ENCODE measurements around the gene RAB11FIP4.

RAB11FIP4 gene

DNA sequence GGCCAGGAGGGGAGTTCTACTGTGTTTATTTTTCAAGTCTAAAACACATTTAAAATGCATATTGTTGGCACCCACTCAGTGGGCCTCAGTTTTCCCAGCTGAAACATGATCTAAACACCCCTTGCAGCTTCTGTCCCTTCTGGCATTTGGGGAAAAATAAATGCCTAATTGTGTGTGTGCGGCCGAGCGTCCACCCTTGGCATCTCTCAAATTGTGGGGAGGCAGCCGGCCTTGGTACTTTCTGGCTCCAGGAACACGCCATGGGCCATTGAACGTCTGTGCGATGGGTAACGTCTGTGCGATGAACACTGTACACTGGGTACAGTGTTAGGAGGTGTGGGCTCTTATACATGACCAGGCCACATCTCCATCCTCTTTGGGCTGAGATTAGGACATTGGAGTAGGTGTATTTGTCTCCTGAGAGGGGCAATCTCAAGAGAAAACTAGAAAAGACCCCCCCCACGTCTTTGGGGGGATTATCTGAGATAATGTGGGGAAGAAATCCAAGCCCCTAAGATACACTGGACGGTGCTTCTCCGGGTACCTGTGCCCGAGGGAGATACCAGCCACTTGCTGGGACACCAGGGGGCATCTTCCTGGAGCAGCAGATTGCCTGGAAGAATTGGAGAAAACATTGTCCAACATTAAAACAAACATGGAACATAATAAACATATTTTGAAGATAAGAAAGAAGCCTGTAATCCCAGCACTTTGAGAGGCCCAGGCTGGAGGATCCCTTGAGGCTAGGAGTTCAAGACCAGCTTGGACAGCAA lies 54.9 kb downstream of the RAB11FIP4 start:
- H3K9me3 Mint-ChIP-seq, result no peaks in the 10 kb centered on the region
- H3K27ac Mint-ChIP-seq, result no peak overlapping the region
- H3K36me3 Mint-ChIP-seq (ENCODE audit: low read depth), result no peaks in the 10 kb centered on the region
- H3K4me3 Mint-ChIP-seq, result no peak overlapping the region
- no peak for DNase-seq
- peaks cover 3% of the 10 kb centered on the region for H3K4me1 Mint-ChIP-seq (ENCODE audit: low read depth)
- H3K27me3 Mint-ChIP-seq, result no peaks in the 10 kb centered on the region

DNA sequence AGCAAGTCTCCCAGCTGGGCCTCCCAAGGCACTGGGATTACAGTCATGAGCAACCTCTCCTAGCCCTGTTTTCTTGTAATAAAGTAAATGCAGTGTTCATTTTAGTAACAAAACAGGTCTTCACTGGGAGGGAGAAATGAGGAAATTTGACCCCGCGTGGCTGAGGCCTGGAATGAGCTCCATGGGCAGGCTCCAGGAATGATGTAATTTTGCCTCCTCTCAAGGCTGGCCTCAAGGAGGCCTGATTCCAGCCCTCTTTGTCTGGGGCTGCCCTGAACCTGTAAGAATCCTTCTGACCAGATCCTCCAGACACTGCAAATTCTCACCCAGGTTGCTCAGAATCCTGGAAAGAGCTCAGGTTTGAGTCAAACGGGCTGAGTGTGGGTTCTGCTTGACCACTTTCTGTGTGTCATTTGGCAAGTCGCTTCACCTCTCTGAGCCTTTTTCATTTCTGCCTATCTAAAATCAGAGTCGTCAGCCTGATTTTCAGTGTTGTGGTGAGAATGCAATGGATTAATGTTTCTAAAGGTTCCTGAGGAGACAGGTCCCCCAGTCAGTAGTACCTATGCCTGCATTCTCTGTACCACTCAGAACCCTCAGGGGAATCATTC lies 57.1 kb downstream of the RAB11FIP4 start:
- no peak overlapping the region for H3K4me3 Mint-ChIP-seq
- peaks cover 3% of the 10 kb centered on the region for H3K4me1 Mint-ChIP-seq (ENCODE audit: low read depth)

DNA sequence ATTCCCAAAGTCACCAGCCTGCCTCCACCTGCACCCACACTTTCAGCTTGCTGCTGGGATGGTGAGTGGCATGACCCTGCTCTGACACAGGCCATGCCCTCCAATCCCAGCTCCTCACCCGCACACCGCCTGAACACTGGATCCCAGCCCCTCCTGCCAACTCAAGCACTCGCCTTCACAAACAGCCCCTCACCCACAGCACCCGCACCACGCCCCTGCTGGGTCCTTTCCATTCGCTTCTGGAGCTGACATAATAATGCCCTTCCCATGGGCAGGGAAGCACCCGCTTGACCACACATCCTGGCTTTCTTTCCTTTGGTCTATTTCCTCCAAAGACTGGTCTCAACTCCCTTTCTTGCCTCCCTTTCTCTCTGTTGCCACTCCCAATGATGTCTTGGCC lies 57.6 kb downstream of the RAB11FIP4 start:
- H3K27me3 Mint-ChIP-seq, result no peaks in the 10 kb centered on the region
- no peaks in the 10 kb centered on the region for H3K9me3 Mint-ChIP-seq

More for the DNA sequence above, 57.1 kb downstream of the RAB11FIP4 start:
- DNase-seq, result no peak
- H3K9me3 Mint-ChIP-seq, result no peaks in the 10 kb centered on the region
- H3K27ac Mint-ChIP-seq, result no peak overlapping the region
- no peaks in the 10 kb centered on the region for H3K36me3 Mint-ChIP-seq (ENCODE audit: low read depth)
- no peaks in the 10 kb centered on the region for H3K27me3 Mint-ChIP-seq

DNA sequence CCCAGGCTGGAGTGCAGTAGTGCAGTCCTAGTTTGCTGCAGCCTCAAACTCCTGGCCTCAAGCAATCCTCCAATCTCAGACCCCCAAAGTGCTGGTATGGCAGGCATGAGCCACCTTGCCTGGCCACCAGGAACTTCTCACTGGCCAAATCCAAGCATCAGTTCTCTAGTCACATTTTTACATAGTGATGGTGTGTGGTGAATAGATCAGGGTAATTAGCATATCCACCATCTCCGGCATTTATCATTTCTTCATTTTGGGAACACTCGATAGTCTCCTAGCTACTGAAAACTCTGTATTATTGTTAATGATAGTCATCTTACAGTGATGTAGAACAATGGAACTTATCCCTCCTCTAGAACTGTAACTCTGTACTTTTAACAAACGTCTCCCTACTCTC lies 58.3 kb downstream of the RAB11FIP4 start:
- no peaks in the 10 kb centered on the region for H3K27me3 Mint-ChIP-seq
- H3K4me3 Mint-ChIP-seq, result no peak overlapping the region
- no peak for DNase-seq
- H3K4me1 Mint-ChIP-seq (ENCODE audit: low read depth), result no peaks in the 10 kb centered on the region
- no peaks in the 10 kb centered on the region for H3K9me3 Mint-ChIP-seq
- H3K36me3 Mint-ChIP-seq (ENCODE audit: low read depth), result no peaks in the 10 kb centered on the region
- no peak overlapping the region for H3K27ac Mint-ChIP-seq

More for the DNA sequence above, 57.6 kb downstream of the RAB11FIP4 start:
- H3K36me3 Mint-ChIP-seq (ENCODE audit: low read depth), result no peaks in the 10 kb centered on the region
- H3K4me3 Mint-ChIP-seq, result no peak overlapping the region
- no peak overlapping the region for H3K27ac Mint-ChIP-seq
- DNase-seq, result no peak
- no peaks in the 10 kb centered on the region for H3K4me1 Mint-ChIP-seq (ENCODE audit: low read depth)

DNA sequence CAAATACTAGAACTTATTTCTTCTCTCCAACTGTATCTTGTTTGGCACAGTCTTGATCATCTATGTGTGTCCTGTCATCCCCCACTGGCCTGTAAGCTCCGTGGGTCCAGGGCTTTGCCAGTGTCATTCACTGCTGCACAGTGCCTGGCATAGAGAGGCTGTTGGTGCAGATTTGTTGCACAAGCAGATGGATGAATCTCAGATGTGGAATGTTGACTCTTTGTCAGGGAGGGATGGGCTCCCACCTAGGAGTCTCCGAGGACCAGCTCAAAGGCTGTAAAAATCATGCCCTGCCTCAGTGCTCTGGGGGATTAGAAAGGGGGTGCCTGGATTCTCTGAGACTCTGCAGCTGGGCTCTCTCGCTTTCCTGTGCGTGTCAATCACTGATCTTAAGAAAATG lies 60.6 kb downstream of the RAB11FIP4 start:
- Mint-ChIP-seq H3K36me3 (ENCODE audit: low read depth) (no peaks in the 10 kb centered on the region), H3K27me3 (no peaks in the 10 kb centered on the region), H3K27ac (no peak overlapping the region), H3K9me3 (no peaks in the 10 kb centered on the region), H3K4me1 (ENCODE audit: low read depth) (no peaks in the 10 kb centered on the region), H3K4me3 (no peak overlapping the region)
- no peak for DNase-seq

DNA sequence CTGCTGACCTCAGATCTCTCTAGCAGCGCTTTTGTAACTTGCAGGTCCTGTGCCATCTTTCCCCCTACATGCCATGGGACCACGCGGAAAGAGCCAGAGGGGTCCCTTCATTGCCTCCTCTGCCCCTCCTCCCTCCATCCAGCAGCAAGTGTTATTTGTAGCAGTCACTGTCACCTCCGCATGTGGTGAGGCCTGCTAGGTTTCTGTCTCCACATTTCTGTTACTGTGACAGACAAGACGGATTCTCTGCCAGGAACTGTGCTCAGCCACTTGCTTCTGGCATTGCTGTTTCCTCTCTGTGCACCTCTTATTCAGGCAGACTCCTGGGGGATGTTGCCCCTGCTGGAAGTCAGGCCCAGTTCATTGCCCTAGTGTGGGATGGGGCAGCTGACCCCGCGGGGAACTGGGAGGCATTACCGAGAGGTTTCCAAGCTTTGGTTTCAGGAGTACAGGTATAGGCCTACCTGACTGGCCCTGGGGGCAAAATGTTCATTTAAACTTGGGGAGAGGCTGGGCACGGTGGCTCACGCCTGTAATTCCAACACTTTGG lies 61.2 kb downstream of the RAB11FIP4 start:
- H3K36me3 Mint-ChIP-seq (ENCODE audit: low read depth), result no peaks in the 10 kb centered on the region
- no peaks in the 10 kb centered on the region for H3K4me1 Mint-ChIP-seq (ENCODE audit: low read depth)
- H3K4me3 Mint-ChIP-seq, result no peak overlapping the region
- H3K27me3 Mint-ChIP-seq, result no peaks in the 10 kb centered on the region
- H3K27ac Mint-ChIP-seq, result no peak overlapping the region
- H3K9me3 Mint-ChIP-seq, result no peaks in the 10 kb centered on the region
- DNase-seq, result no peak

DNA sequence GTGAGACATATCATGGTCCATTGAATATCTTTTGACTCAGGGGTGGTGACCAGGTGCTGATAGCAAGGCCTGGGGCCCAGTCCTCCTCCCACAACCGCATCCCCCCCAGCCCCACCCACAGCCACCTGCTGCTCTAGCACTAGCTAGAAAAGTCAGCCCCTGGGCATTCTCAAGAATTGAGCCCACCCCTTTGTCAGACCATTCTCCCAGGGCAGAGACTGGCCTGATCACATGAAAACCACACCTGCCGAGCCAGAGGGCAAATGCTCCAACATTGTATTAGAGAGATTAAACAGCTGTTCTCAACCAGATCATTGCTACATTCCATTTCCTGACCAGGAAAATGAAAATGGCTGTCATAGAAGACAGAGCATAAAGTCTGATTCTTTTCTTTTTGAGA lies 62.4 kb downstream of the RAB11FIP4 start:
- Mint-ChIP-seq H3K4me1 (ENCODE audit: low read depth) (no peaks in the 10 kb centered on the region), H3K36me3 (ENCODE audit: low read depth) (no peaks in the 10 kb centered on the region), H3K27me3 (no peaks in the 10 kb centered on the region), H3K9me3 (no peaks in the 10 kb centered on the region), H3K27ac (no peak overlapping the region), H3K4me3 (no peak overlapping the region)
- no peak for DNase-seq

DNA sequence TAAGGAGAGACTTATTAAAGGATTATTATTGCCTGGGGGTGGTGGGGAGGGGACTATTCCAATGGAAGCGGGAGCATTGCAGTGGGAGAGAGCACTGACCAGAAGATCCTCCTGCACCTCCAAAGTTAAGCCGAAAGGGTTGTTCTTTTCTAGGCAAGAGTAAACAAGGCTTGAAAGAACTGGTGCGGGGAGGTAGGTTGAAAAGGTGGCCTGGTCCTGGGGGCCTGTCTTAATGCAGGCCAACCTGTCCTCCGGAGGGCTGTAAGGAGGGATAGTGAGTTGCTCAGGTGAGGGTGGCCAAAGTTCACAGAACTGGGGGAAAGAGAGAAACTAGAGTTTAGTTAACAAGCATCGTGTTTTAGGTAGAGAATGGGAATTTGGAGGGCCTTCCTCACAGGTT lies 65.3 kb downstream of the RAB11FIP4 start:
- H3K27ac Mint-ChIP-seq, result no peak overlapping the region
- no peaks in the 10 kb centered on the region for H3K4me1 Mint-ChIP-seq (ENCODE audit: low read depth)
- no peak for DNase-seq
- no peaks in the 10 kb centered on the region for H3K27me3 Mint-ChIP-seq
- H3K4me3 Mint-ChIP-seq, result no peak overlapping the region
- no peaks in the 10 kb centered on the region for H3K9me3 Mint-ChIP-seq
- no peaks in the 10 kb centered on the region for H3K36me3 Mint-ChIP-seq (ENCODE audit: low read depth)

DNA sequence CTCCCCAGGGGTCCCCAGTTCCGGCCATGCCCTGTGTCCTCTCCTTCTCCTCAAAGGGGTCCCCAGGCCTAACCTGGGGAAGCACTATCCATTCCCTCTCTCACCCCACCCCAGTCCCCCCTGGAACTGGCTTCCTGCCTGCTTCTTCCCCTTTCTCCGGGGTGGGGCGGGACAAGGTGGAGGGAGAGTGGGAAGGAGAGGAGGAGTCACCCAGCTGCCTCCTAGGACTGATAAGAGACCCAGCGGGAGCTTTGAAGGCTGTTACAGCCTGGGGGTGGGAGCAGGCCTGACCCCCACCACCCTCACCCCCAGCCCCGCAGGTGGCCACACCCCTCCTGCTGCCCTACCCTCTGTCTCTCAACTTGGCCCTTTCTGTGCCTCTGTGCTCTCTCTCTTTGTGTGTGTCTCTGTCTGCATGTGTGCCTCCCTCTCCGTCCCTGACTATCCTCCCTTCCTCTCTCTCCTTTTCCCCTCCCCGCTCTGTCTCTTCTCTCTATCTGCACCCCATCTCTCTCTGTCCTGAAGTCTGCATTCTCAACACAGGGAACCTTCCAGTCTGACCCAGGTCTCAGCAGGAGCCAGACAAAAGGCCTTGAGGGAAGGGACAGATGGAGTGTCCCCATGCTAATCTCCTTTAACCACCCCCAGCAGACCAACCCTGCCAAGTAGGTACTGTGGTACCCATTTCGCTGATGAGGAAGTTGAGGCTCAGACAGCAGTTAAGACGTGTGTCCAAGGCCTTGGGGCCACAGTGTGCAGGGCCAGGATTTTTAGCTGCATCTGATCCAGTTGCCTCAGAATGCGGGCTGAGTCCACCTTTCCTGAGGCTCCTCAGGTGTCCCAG lies 66.1 kb downstream of the RAB11FIP4 start:
- Mint-ChIP-seq H3K4me3 (no peak overlapping the region), H3K4me1 (ENCODE audit: low read depth) (no peaks in the 10 kb centered on the region), H3K27ac (no peak overlapping the region), H3K36me3 (ENCODE audit: low read depth) (no peaks in the 10 kb centered on the region), H3K27me3 (no peaks in the 10 kb centered on the region), H3K9me3 (no peaks in the 10 kb centered on the region)
- DNase-seq, result no peak

DNA sequence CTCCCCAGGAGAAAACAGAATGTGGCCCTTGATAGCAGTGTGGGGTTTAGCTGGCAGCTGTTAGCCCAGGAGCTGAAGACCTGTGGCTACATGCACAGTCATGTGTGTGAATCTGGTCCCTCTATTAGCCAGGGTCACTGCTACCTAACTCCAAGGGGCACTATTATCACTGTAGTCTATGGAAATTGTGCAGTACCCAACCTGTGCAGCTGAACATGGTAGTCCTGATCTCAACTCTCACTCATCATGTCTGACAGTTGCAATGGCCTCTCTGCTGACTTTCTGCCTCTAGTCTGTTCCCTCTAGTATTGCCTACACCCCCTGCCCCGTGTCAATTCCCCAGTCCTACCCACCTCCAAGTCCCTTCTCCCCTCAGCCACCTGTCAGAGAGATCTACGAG lies 67.4 kb downstream of the RAB11FIP4 start:
- H3K4me3 Mint-ChIP-seq, result no peak overlapping the region
- H3K4me1 Mint-ChIP-seq (ENCODE audit: low read depth), result no peaks in the 10 kb centered on the region
- H3K36me3 Mint-ChIP-seq (ENCODE audit: low read depth), result no peaks in the 10 kb centered on the region
- DNase-seq, result no peak
- H3K9me3 Mint-ChIP-seq, result no peaks in the 10 kb centered on the region
- H3K27ac Mint-ChIP-seq, result no peak overlapping the region
- H3K27me3 Mint-ChIP-seq, result no peaks in the 10 kb centered on the region

DNA sequence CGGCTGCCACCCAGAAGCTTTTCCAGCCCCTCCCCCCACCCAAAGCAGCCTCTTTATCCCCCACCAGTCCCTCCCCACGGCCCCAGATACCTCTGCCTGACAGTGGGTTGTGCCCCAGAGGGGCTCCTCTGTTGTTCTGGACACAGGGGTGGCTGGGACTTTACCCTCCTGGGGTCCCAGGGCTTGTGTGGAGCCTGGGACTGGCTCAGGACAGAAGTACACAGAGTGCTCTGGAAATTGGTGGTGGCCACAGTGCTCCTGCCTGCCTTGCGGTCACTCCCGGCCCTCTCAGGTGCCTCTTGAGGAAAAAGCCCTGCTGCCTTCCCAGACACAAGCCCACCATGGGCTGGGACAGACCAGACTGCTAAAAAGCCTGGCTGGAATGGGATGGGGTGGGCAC lies 68.2 kb downstream of the RAB11FIP4 start:
- H3K9me3 Mint-ChIP-seq, result no peaks in the 10 kb centered on the region
- H3K27me3 Mint-ChIP-seq, result no peaks in the 10 kb centered on the region
- no peak overlapping the region for H3K27ac Mint-ChIP-seq
- no peak overlapping the region for H3K4me3 Mint-ChIP-seq
- DNase-seq, result no peak
- no peaks in the 10 kb centered on the region for H3K36me3 Mint-ChIP-seq (ENCODE audit: low read depth)
- no peaks in the 10 kb centered on the region for H3K4me1 Mint-ChIP-seq (ENCODE audit: low read depth)

DNA sequence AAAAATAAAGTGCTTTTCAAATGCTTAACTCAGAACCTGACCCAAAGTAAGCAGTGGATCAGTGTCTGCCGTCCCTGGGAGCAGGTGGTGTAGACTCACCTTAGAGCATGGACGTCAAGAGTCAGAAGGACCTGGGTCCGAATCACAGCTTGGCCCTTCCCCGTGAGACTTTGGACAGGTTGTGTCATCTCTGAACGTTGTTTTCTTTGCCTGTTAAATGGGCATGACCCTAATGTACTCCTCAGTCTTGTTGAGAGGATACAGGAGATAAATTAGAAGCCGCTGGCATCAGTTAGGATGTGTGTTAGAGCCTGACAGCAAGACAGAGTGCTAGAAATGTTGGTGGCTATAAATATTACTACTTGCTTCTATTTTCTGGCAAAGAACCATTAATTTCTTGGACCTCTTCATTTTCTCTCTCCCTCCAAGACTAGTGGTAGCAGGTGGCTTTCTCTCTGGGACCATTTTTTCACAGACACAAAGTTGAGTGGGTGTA lies 68.8 kb downstream of the RAB11FIP4 start:
- H3K27me3 Mint-ChIP-seq, result no peaks in the 10 kb centered on the region
- no peak overlapping the region for H3K27ac Mint-ChIP-seq
- no peaks in the 10 kb centered on the region for H3K36me3 Mint-ChIP-seq (ENCODE audit: low read depth)
- no peak overlapping the region for H3K4me3 Mint-ChIP-seq
- H3K4me1 Mint-ChIP-seq (ENCODE audit: low read depth), result no peaks in the 10 kb centered on the region
- DNase-seq, result no peak
- no peaks in the 10 kb centered on the region for H3K9me3 Mint-ChIP-seq

DNA sequence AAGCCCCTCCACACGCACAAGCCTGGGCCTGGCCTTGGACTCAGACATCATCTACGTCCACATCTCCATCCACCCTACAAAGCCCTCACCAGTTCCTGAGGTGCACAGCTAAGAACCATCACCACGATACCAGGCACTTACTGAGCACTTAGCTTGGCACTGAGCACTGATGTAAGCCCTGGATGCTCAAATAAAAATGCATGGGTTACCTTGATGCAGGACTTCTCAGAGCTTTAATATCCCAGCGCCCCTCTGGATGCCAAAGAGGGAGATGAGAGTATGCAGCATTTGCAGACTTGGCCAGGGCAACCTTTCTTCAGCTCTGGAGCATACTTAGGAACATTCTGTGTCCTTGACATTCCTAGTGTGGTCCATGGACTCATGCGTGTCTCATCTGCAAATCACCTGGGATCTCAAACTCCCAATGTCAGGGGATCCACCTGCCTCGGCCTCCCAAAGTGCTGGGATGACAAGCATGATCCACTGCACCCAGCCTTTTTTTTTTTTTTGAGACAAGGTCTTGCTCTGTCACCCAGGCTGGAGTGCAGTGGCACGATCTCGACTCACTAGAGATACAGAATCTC lies 69.8 kb downstream of the RAB11FIP4 start:
- DNase-seq, result no peak
- Mint-ChIP-seq H3K27me3 (no peaks in the 10 kb centered on the region), H3K4me3 (no peak overlapping the region), H3K4me1 (ENCODE audit: low read depth) (no peaks in the 10 kb centered on the region), H3K9me3 (no peaks in the 10 kb centered on the region), H3K27ac (no peak overlapping the region), H3K36me3 (ENCODE audit: low read depth) (no peaks in the 10 kb centered on the region)

DNA sequence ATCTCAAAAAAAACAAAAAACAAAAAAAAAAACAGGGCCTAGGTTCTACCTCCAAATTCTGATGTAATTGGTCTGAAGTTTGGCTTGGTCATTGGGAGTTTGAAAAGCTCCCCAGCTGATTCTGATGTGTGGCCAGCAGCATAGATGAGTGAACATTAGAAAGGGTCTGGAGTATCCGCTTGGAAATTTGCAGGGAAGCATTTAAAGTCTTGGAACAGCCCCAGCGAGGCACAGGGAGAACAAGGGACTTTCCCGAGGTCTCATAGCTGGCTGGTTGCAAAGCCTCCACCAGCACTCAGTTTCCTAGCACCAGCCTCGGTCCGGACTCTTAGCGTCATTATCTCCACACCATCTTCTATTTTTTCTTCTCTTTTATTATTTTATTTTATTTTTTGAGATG lies 70.8 kb downstream of the RAB11FIP4 start:
- no peaks in the 10 kb centered on the region for H3K36me3 Mint-ChIP-seq (ENCODE audit: low read depth)
- DNase-seq, result no peak
- no peaks in the 10 kb centered on the region for H3K27me3 Mint-ChIP-seq
- no peaks in the 10 kb centered on the region for H3K9me3 Mint-ChIP-seq
- no peaks in the 10 kb centered on the region for H3K4me1 Mint-ChIP-seq (ENCODE audit: low read depth)
- H3K4me3 Mint-ChIP-seq, result no peak overlapping the region
- H3K27ac Mint-ChIP-seq, result no peak overlapping the region
